Frontal cortex (tissue), 4 donors: Measurements from ENCODE around the gene SDK2. TPM values are rescaled to one million over a fixed set of nuclear protein-coding genes. Genes with fewer than 3 reads are reported as not detected.

Experiments
- DNase-seq, 2 donors: peaks; one replicate each; pipeline ENCODE4 v3.0.0; 2012; ENCODE audit warnings: low spot score in 2 of 2
- FAIRE-seq: peaks from 2 replicates; lab custom pipeline; 2012; peaks lifted over from hg19 to GRCh38; lab: Jason Lieb, UNC
- total RNA-seq: library from RNA; depleted of rRNA; stranded (reverse); fragments of >200 nt; gene quantifications from one replicate; pipeline ENCODE4 v1.2.3, GENCODE V29; 2014
- donor health status: control.
- donor health status: control.
- donor health status: control.

The SDK2 gene
- total RNA-seq, 1 donor from 2014 or later, result 6.9 TPM

GRCh38 chr17:73289549-73290254 is 354.5 kb downstream of the SDK2 start:
- FAIRE-seq (no peak), DNase-seq (no peak)

- DNase-seq (no peak), FAIRE-seq (no peak)
Measured at GRCh38 chr17:73288534-73289302, 355.5 kb downstream of the SDK2 start.

GRCh38 chr17:73286863-73287296 is 357.4 kb downstream of the SDK2 start:
- no peak for FAIRE-seq
- no peak for DNase-seq

- DNase-seq, result no peak
- FAIRE-seq, result no peak
Measured at GRCh38 chr17:73285916-73286862, 358.1 kb downstream of the SDK2 start.

- no peak for FAIRE-seq
- DNase-seq, result no peak
Measured at GRCh38 chr17:73285603-73285908, 358.7 kb downstream of the SDK2 start.

GRCh38 chr17:73284906-73285602 is 359.2 kb downstream of the SDK2 start:
- no peak for DNase-seq
- no peak for FAIRE-seq
